NCI-H2171 treated with DMSO at 0.1 percent for 48 hours (cell line): Measurements from ENCODE around the gene PGS1.

ENCODE experiments used
- DNase-seq: peaks from one replicate; lab custom pipeline; 2025; lab: John Stamatoyannopoulos, UW

Gene PGS1

GRCh38 chr17:78346605-78347250 is 31.7 kb upstream of the PGS1 start:
- DNase-seq: no peak

GRCh38 chr17:78347453-78347852 is 31.0 kb upstream of the PGS1 start:
- no peak for DNase-seq

GRCh38 chr17:78348055-78348770 is 30.2 kb upstream of the PGS1 start:
- DNase-seq: no peak

GRCh38 chr17:78349891-78350642 is 28.4 kb upstream of the PGS1 start:
- no peak for DNase-seq

- DNase-seq: no peak
Observed at GRCh38 chr17:78351449-78352006, 26.9 kb upstream of the PGS1 start.

- DNase-seq: no peak
Observed at GRCh38 chr17:78353834-78354233, 24.6 kb upstream of the PGS1 start.

GRCh38 chr17:78355045-78355641 is 23.3 kb upstream of the PGS1 start:
- DNase-seq: no peak

- DNase-seq: no peak
Observed at GRCh38 chr17:78355701-78356100, 22.7 kb upstream of the PGS1 start.

GRCh38 chr17:78356101-78356713 is 22.2 kb upstream of the PGS1 start:
- DNase-seq: no peak

GRCh38 chr17:78357177-78357586 is 21.3 kb upstream of the PGS1 start:
- no peak for DNase-seq

- DNase-seq: no peak
Observed at GRCh38 chr17:78357672-78358537, 20.5 kb upstream of the PGS1 start.

- no peak for DNase-seq
Observed at GRCh38 chr17:78358538-78359320, 19.7 kb upstream of the PGS1 start.

- no peak for DNase-seq
Observed at GRCh38 chr17:78359321-78359996, 19.0 kb upstream of the PGS1 start.

GRCh38 chr17:78359997-78360370 is 18.5 kb upstream of the PGS1 start, which contains the start of gene SOCS3:
Gene SOCS3, minus strand, starts transcription at chr17:78360077. Its CDS starts 982 bp downstream, at chr17:78359095.
- peak; percentile 76 for DNase-seq

GRCh38 chr17:78360371-78361224 is 17.9 kb upstream of the PGS1 start:
- DNase-seq: peak; percentile 70

GRCh38 chr17:78361225-78361701 is 17.2 kb upstream of the PGS1 start:
- DNase-seq: no peak

GRCh38 chr17:78362232-78362631 is 16.2 kb upstream of the PGS1 start:
- no peak for DNase-seq

- DNase-seq: no peak
Observed at GRCh38 chr17:78362671-78363070, 15.8 kb upstream of the PGS1 start.
